WTC11 (cell line): ENCODE data around the gene ARL4C. TPM values are rescaled to one million over a fixed set of nuclear protein-coding genes. Genes with fewer than 3 reads are reported as not detected.

Source experiments
- ATAC-seq: fragments of 200-7000 bp; cut with Tn5 transposase; 2 replicates; pipeline ENCODE4 v1.10.0; 2021; ENCODE audit warnings: mild to moderate bottlenecking, moderate library complexity
- CTCF ChIA-PET: fragments of 300-600 bp; sonication (Branson Sonifier 250); formaldehyde crosslinking; loops from one replicate; lab custom pipeline; 2021; ENCODE audit warnings: antibody characterized with exemption; lab: Charles Lee
- POLR2A ChIA-PET: fragments of 350-600 bp; sonication (Branson Sonifier 250); formaldehyde crosslinking; loops from one replicate; lab custom pipeline; 2021; ENCODE audit warnings: antibody characterized with exemption; lab: Charles Lee
- DNase-seq: peaks from one replicate; pipeline ENCODE4 v3.0.0; 2021; ENCODE audit warnings: low spot score
- H3K27ac Mint-ChIP-seq: 2 replicates; pipeline ENCODE4 v1.8.0; 2021; ENCODE audit warnings: mixed read lengths
- H3K27me3 Mint-ChIP-seq: 2 replicates; pipeline ENCODE4 v1.8.0; 2021; ENCODE audit warnings: low read depth, mild to moderate bottlenecking, moderate library complexity, mixed read lengths
- H3K36me3 Mint-ChIP-seq: 2 replicates; pipeline ENCODE4 v1.8.0; 2021; ENCODE audit warnings: mixed read lengths
- H3K4me1 Mint-ChIP-seq: 2 replicates; pipeline ENCODE4 v1.8.0; 2022; ENCODE audit warnings: mixed read lengths
- H3K4me3 Mint-ChIP-seq: 2 replicates; pipeline ENCODE4 v1.8.0; 2021; ENCODE audit warnings: mild to moderate bottlenecking, moderate library complexity, mixed read lengths
- H3K9me3 Mint-ChIP-seq: 2 replicates; pipeline ENCODE4 v1.8.0; 2021; ENCODE audit warnings: mixed read lengths
- AFF4 ChIP-seq: sonication (generic); formaldehyde crosslinking; IDR thresholded peaks from 2 replicates; pipeline ENCODE4 v1.8.1; 2023; ENCODE audit warnings: mild to moderate bottlenecking, missing genetic modification reagents, borderline replicate concordance
- ATF1 ChIP-seq: sonication (generic); formaldehyde crosslinking; IDR thresholded peaks from 2 replicates; pipeline ENCODE4 v1.8.1; 2023; ENCODE audit warnings: mild to moderate bottlenecking, moderate library complexity, missing genetic modification reagents
- NFE2L1 ChIP-seq: sonication (generic); formaldehyde crosslinking; IDR thresholded peaks from 2 replicates; pipeline ENCODE4 v1.8.1; 2023; ENCODE audit warnings: missing genetic modification reagents
- RORB ChIP-seq: fragments of 250-450 bp; sonication (Bioruptor Pico); IDR thresholded peaks from 2 replicates; pipeline ENCODE4 v1.9.0; 2021; ENCODE audit warnings: mild to moderate bottlenecking
- TP53 ChIP-seq: sonication (generic); formaldehyde crosslinking; IDR thresholded peaks from 2 replicates; pipeline ENCODE4 v1.8.1; 2023; ENCODE audit warnings: mild to moderate bottlenecking, missing genetic modification reagents
- ZNF138 ChIP-seq: sonication (generic); formaldehyde crosslinking; conservative IDR thresholded peaks from 2 replicates; pipeline ENCODE4 v1.8.1; 2022; ENCODE audit warnings: mild to moderate bottlenecking, moderate library complexity, missing genetic modification reagents
- ZNF416 ChIP-seq: fragments of 250-450 bp; sonication (Bioruptor Pico); IDR thresholded peaks from 2 replicates; pipeline ENCODE4 v1.9.0; 2021; ENCODE audit warnings: mild to moderate bottlenecking, inconsistent platforms
- total RNA-seq: library from RNA; stranded (reverse); gene quantifications from 3 replicates; pipeline ENCODE4 v1.2.3, GENCODE V29; 2021
- TF ChIP-seq, protein P1 (sequence below): fragments of 250-450 bp; sonication (Bioruptor Pico); IDR thresholded peaks from 2 replicates; pipeline ENCODE4 v2.1.2; 2022; ENCODE audit warnings: mild to moderate bottlenecking, moderate library complexity
- TF ChIP-seq, protein P2 (sequence below): sonication (generic); formaldehyde crosslinking; IDR thresholded peaks from 2 replicates; pipeline ENCODE4 v1.8.0; 2022; ENCODE audit warnings: missing genetic modification reagents
- TF ChIP-seq, protein P3 (sequence below): fragments of 250-450 bp; sonication (Bioruptor Pico); IDR thresholded peaks from 2 replicates; pipeline ENCODE4 v1.9.0; 2021; ENCODE audit warnings: mild to moderate bottlenecking, borderline replicate concordance

The ARL4C gene
- total RNA-seq, 1 experiment from 2014 or later: 10.6 TPM

DNA sequence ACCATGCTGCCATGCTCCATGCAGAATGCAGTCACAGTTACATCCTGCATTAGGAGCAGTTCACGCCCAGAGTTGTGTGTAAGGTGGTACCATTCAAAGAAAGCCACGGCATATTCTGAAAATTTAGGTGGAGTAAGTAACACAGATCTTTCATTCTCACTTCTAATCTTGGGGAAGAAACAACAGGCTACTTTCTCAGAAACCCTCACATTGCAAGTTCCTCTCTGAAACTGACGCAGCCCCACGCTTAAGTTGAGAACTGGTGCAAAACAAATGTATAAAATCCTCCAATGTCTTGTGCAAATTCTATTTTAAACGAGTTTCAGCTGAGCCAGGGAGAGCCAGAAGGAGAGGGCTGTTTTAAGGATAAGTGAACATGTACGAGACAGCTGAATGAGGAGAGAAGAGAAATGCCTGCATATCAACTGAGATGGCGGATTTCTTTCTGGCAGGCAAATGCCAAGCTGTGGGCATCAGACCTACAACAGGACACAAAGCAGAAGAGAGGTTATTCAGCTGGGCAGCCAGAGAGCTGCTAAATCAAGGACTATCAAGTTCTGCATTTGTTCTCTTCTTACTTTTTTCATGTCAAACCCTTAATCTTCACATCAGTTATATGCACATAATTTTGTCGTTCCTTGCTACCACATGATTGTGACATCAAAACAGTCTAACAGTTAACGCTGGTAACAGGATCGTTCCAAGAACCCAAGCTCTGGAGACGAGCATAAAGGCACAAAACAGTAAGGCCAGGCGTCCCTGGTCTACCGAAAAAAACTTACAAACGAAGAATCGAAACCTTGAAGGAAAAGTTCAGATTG lies 6.4 kb downstream of the ARL4C start (continued):
- TF ChIP-seq AFF4 (CRISPR knock-in tag) (no peak), ATF1 (no peak), NFE2L1 (CRISPR knock-in tag) (no peak)
- TF ChIP-seq, all 79 proteins: peak for 0

GRCh38 chr2:234488913-234489451 lies 7.9 kb downstream of the ARL4C start:
- ATAC-seq: no peak; the same call in 1 of the 2 replicates
- CTCF ChIA-PET: no interaction called here

More at GRCh38 chr2:234488913-234489451, 7.9 kb downstream of the ARL4C start:
- Mint-ChIP-seq H3K4me1 (peaks cover 21% of the 10 kb centered on the region), H3K4me3 (no peak overlapping the region), H3K27me3 (no peaks in the 10 kb centered on the region), H3K36me3 (no peaks in the 10 kb centered on the region), H3K27ac (no peak overlapping the region), H3K9me3 (no peaks in the 10 kb centered on the region)
- no peak for DNase-seq
- POLR2A ChIA-PET: no interaction called here
- TF ChIP-seq TP53 (CRISPR knock-in tag) (no peak), RORB (no peak), ZNF138 (no peak), ATF1 (no peak), ZNF416 (CRISPR knock-in tag) (no peak)
- TF ChIP-seq, protein P1, sequence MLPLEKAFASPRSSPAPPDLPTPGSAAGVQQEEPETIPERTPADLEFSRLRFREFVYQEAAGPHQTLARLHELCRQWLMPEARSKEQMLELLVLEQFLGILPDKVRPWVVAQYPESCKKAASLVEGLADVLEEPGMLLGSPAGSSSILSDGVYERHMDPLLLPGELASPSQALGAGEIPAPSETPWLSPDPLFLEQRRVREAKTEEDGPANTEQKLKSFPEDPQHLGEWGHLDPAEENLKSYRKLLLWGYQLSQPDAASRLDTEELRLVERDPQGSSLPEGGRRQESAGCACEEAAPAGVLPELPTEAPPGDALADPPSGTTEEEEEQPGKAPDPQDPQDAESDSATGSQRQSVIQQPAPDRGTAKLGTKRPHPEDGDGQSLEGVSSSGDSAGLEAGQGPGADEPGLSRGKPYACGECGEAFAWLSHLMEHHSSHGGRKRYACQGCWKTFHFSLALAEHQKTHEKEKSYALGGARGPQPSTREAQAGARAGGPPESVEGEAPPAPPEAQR (CRISPR knock-in tag): no peak
- TF ChIP-seq, protein P2, sequence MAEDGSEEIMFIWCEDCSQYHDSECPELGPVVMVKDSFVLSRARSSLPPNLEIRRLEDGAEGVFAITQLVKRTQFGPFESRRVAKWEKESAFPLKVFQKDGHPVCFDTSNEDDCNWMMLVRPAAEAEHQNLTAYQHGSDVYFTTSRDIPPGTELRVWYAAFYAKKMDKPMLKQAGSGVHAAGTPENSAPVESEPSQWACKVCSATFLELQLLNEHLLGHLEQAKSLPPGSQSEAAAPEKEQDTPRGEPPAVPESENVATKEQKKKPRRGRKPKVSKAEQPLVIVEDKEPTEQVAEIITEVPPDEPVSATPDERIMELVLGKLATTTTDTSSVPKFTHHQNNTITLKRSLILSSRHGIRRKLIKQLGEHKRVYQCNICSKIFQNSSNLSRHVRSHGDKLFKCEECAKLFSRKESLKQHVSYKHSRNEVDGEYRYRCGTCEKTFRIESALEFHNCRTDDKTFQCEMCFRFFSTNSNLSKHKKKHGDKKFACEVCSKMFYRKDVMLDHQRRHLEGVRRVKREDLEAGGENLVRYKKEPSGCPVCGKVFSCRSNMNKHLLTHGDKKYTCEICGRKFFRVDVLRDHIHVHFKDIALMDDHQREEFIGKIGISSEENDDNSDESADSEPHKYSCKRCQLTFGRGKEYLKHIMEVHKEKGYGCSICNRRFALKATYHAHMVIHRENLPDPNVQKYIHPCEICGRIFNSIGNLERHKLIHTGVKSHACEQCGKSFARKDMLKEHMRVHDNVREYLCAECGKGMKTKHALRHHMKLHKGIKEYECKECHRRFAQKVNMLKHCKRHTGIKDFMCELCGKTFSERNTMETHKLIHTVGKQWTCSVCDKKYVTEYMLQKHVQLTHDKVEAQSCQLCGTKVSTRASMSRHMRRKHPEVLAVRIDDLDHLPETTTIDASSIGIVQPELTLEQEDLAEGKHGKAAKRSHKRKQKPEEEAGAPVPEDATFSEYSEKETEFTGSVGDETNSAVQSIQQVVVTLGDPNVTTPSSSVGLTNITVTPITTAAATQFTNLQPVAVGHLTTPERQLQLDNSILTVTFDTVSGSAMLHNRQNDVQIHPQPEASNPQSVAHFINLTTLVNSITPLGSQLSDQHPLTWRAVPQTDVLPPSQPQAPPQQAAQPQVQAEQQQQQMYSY (CRISPR knock-in tag): no peak
- TF ChIP-seq, protein P3, sequence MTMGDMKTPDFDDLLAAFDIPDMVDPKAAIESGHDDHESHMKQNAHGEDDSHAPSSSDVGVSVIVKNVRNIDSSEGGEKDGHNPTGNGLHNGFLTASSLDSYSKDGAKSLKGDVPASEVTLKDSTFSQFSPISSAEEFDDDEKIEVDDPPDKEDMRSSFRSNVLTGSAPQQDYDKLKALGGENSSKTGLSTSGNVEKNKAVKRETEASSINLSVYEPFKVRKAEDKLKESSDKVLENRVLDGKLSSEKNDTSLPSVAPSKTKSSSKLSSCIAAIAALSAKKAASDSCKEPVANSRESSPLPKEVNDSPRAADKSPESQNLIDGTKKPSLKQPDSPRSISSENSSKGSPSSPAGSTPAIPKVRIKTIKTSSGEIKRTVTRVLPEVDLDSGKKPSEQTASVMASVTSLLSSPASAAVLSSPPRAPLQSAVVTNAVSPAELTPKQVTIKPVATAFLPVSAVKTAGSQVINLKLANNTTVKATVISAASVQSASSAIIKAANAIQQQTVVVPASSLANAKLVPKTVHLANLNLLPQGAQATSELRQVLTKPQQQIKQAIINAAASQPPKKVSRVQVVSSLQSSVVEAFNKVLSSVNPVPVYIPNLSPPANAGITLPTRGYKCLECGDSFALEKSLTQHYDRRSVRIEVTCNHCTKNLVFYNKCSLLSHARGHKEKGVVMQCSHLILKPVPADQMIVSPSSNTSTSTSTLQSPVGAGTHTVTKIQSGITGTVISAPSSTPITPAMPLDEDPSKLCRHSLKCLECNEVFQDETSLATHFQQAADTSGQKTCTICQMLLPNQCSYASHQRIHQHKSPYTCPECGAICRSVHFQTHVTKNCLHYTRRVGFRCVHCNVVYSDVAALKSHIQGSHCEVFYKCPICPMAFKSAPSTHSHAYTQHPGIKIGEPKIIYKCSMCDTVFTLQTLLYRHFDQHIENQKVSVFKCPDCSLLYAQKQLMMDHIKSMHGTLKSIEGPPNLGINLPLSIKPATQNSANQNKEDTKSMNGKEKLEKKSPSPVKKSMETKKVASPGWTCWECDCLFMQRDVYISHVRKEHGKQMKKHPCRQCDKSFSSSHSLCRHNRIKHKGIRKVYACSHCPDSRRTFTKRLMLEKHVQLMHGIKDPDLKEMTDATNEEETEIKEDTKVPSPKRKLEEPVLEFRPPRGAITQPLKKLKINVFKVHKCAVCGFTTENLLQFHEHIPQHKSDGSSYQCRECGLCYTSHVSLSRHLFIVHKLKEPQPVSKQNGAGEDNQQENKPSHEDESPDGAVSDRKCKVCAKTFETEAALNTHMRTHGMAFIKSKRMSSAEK (CRISPR knock-in tag): no peak
